IPS DF 19.7 (cell line): Measurements from ENCODE around the gene SEC63.
"Not testable (repeated sequence)": the region's sequence is repeated elsewhere in the genome, so short reads cannot be mapped to it uniquely, and the experiment has no call there.

Source experiments
- DNase-seq: peaks from one replicate; pipeline ENCODE4 v3.0.0-alpha.2; 2013; ENCODE audit warnings: low read depth, low spot score

Gene SEC63

DNA sequence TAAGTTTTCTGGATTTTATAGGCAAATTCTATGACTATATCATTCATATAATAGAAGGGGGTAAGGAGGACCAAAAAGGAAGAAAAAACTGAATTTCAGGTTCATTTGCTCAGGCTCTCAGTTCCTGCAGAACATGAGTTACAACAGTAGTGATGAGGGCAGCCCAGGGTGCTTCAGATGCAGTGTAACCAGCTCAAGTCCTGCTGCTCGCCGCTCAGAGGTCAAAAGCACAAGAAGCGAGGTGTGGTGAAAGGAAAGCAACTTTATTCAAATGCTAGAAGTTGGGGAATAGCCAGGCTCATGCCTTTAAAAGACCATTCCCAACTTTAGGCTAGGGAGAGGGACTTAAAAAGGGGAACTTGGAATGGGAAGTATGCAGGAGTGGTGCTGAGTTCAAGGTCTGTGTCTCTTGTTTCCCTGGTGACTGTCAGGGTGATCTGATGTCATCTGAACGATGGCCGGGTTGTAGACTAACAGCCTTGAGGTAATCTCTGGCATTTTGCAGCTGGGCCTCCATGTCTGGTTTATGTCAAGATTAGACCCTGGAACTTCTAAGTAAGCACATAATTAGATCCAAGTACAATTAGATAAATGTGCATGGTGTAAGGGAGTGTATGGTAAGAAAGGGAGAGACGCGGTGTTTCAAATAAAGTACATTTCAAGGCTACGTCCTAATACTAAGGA, 14.5 kb upstream of the SEC63 start:
- no peak for DNase-seq

DNA sequence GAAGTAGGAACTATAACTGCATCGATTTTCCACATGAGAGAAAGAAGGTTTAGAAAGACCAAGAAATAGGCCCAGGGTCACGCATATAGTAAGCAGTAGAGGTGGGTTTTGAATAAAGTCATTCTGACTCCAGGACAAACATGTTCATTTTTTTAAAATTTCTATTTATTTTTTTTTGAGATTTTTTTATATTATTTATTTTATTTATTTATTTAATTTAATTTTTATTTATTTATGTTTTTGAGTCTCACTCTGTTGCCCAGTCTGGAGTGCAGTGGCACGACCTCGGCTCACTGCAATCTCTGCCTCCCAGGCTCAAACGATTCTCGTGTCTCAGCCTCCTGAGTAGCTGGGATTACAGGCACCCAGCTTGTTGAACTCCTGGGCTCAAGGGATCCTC, 13.2 kb upstream of the SEC63 start:
- no peak for DNase-seq

DNA sequence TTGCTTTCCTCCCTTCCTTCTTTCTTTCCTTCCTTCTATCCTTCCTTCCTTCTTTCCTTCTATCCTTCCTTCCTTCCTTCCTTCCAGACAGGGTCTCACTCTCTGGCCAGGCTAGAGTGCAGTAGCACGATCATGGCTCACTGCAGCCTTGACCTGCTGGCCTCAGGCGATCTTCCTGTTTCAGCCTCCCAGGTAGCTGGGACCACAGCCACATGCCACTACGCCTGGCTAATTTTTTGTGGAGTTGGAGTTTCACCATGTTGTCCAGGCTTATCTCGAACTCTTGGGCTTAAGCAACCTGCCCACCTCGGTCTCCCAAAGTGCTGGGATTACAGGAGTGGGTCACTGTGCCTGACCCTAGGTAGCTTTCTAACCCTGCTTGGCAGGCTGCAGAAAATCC, 12.2 kb upstream of the SEC63 start:
- no peak for DNase-seq

DNA sequence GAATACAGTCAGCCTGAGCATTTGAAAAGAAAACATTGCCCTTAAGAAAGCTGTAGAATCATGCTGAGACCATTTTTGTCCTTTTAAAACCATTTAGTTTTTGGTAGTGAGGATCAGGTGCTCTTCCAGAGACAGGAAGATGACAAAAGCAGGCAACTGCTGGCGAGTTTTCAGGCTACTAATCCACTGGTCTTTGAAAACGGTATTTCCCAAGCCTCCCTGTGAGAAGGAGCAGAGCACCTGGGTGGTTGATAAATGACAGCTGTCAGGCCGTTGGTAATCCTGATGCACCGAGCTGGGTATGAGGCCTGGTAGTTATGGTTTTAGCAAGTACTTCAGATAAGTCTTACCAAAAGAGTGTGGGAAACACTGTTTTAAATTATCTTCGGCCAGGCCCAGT, 10.1 kb upstream of the SEC63 start:
- no peak for DNase-seq

DNA sequence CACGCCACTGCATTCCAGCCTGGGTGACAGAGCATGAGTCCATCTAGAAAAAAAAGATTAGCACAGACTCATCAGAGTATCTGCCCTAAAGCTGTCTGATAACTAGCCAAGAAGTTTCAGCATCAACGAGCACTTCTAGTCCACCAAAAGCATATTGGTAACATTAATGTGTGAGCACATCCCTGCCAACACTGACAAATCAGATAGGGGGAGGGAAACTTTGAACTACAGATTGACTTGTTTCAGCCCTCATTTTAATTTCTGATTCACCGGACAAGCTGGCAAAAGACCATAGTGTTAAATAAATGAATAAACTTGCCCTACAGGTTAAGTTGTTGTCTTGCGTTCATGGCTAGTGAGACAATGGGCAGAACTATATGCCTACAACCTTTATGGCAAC, 7.7 kb upstream of the SEC63 start:
- no peak for DNase-seq

DNA sequence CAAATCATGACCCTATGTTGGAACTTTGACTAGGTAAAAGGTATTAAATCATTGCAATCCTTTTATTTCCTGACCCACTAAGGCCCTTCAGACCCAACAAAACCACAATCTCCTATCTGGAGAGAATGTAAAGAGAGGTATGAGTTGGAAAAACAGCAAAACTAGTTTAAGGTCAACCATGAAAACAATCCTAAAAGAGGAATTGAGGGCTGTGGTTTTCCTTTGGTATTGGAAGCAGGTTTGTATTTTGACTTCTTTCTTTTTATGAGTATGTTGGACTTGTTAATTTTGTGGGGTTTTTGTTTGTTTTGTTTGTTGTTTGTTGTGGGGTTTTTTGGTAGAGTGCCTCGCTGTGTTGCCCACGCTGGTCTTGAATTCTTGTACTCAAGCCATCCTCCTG, 4.7 kb upstream of the SEC63 start:
- no peak for DNase-seq

DNA sequence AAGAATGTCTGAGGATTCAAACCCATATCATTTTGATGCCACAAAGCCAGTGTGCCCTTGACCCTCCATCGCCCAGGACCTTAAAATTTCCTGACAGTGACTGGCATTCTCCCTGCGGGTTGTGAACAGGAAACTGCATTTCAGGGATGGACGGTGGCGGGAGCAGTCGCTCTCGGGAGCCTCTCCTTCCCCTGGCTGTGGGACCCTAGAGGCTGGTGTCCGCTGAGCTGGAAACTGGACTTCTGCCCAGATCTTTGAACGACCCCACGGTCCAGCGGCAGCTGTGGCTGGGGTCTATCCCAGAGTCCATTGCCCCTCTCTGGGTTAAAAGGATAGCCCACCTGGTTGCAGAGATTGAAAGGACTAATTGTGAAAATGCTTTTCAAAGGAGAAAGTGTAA, 1.4 kb upstream of the SEC63 start:
- DNase-seq = no peak

DNA sequence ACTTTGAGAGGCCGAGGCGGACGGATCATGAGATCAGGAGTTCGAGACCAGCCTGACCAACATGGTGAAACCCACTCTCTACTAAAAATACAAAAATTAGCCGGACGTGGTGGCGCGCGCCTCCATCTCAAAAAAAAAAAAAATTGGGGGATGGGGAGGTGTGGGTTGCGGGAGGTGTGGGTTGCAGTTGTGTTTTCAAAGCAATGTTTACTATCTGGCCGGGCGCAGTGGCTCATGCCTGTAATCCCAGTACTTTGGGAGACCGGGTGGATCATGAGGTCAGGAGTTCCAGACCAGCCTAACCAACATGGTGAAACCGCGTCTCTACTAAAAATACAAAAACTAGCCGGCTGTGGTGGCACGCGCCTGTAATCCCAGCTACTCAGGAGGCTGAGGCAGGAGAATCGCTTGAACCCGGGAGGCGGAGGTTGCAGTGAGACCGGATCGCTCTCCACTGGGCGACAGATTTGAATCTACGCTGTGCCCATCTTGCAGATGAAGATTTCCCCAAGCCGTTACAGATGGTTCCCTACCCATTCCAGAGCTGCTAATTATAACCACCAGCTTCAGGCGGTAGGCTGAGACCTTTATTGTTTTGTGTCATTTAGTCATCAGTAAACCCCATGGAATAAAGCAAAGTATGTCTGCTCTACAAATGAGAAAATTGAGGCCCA, 818 bp upstream of the SEC63 start:
- DNase-seq = not testable (repeated sequence)

DNA sequence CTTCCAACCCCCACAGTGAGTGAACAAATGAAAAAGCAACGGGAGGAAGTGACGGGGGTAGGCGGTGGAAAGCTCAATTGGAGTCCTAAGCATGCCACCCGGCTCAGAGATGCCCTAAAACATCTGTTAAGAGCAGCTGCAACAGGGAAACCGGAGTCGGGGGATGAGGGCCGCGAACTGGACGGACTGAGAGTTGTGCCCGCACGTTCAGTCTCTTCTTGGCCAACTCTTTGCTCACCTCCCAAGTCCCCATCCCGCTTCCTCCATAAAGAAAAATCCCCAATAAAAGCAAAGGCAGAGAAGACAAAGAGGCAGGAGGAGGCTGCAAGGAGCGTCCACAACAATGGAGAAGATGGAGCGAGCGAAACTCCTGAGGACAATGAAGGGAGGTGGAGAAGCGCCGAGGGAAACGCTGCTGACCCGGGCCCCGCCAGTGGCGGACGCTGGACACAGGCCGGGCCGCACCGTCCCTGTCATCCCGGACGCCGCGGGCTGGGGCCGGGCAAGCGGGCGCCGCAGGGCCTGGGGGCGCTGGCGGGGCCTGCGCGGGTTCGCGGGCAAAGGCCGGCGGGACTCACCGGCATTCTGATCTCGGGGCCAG, 600 bp downstream of the SEC63 start:
- no peak for DNase-seq

DNA sequence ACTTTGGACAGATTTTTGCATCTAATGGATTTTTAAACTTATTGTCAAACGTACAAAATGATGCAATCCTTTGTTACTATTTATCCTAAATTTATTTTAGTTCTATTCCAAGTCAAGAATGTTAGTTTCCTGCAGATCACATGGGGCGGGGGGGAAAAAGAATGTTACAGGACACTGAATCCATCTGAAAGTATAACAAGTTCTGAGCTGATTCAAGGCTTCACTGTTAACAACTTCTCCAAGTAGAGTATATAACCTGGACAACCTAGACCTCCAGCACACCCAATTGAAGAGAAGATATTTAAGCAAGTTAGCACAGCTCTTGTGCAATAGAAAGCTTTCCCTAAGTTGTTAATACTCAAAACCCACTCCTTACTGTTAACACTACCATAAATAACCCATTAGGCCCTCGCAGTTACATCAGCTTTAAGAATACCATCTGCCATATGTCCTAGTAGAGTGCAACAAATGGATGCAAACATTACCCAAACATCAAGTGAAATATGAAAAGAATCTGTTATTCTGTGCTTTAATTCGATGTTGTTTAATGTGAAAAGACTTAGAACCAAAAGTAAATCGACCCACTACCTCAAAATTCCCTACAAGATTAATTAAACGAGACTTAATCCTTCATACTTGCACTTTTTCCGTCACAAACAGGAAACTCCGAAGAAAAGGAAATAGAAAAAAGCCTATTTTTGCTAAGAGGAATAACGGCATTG, 1.3 kb downstream of the SEC63 start:
- DNase-seq = no peak

DNA sequence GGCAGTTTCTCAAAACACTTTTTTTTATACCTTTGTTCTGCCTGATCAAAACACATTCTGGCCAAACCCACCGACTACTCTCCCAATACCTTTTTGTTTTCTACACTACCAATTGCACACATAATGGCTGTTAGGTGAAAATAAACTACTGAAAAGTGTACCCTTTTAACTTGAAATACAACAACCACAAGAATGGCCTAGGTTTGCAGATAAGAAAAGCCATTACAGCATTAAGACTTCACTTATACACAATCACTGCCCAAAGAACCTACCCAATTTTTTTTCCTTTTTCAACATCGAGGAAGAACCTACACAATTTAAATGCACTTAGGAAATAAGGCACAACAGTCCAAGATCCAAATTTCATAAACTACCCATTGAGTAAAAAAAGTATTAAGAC, 1.8 kb downstream of the SEC63 start:
- no peak for DNase-seq

DNA sequence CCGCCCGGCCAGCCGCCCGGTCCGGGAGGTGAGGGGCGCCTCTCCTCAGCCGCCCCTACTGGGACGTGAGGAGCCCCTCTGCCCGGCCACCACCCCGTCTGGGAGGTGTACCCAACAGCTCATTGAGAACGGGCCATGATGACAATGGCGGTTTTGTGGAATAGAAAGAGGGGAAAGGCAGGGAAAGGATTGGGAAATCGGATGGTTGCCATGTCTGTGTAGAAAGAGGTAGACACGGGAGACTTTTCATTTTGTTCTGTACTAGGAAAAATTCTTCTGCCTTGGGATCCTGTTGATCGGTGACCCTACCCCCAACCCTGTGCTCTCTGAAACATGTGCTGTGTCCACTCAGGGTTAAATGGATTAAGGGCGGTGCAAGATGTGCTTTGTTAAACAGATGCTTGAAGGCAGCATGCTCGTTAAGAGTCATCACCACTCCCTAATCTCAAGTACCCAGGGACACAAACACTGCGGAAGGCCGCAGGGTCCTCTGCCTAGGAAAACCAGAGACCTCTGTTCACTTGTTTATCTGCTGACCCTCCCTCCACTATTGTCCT, 4.1 kb downstream of the SEC63 start:
- DNase-seq = not testable (repeated sequence)

DNA sequence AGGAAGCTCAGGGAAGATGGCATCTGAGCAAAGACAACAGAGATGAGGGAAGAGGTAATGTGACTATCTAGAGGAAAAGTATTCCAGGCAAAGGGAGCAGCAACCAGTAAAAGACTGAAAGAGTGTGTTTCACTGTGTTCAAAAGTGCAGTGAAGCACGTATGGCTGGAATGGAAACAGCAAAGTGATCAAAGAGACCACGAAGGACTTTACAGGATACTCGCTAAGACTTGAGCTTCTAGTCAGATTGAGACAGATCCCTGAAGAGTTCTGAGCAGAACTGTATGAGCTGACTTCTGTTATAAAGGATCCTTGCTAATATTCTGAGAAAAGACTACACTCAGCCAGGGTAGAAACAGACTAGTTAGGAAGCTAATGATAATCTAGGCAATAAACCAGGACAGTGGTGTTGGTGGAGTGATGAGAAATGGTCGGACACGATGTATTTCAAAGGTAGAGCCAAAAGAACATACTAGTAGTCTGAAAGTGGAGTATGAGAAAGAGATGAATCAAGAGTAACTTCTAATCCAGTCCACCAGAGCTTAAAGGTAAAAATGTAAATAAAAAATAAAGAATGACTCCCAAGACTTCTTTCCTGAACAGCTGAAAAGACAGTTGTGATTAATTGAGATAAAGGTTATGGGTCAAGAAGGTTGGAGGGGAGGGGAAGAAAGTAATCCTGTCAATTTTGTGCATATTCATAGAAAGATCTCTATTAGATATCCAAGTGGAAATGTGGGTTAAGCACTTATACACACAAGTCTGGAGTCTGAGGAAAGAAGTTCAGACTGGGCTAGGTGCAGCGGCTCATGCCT, 14.2 kb downstream of the SEC63 start:
- no peak for DNase-seq

DNA sequence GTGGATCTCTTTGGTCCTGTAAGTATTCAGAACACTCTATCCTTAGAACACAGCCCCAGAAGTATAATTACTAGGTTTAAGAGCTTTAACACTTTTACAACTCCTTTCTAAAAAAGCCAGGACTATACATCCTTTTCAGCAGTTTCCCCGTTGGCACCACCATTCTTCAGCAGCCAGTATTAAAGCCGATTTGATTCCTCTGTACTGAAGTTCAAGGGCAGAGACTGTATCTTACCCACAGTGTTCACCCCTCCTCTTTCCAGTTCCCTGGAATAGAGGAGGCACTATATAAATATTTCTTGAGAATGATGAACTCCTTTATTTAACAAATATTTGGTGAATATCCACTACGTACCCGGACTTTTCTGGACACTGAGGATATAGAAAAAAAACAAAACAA, 15.9 kb downstream of the SEC63 start:
- no peak for DNase-seq

DNA sequence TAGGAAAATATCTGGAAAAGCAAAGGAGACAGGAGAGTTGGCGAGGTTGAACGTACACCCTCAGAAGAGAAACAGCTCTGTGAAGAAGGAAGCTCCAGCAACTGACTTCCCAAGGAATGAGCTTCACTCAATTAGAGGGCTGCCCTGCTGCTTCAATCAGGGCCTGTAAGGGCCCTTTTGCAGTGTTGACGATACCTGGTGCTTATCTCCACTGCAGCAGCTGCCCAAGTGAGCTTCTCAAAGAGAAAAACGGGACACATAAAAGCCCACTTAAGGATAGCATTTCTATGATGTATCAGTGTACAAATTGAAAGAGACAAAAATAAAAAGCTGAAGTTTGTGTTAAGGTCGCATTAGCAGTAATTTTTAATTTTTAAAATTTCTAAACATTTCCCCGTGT, 16.4 kb downstream of the SEC63 start:
- no peak for DNase-seq

DNA sequence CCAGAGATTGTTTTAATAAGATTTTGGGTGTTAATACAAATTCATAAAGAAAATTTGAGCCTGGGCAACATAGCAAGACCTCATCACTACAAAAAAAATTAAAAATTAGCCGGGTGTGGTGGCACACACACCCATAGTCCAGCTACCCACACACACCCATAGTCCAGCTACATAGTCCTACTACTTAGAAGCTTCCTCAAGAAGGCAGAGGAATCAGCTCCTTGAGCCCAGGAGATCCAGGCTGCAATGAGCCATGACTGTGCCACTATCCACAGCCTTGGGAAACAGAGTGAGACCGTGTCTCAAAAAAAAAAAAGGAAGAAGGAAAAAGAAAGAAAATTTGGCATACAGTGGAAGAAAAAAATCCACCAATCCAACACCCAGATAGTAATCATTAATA, 16.8 kb downstream of the SEC63 start:
- no peak for DNase-seq

DNA sequence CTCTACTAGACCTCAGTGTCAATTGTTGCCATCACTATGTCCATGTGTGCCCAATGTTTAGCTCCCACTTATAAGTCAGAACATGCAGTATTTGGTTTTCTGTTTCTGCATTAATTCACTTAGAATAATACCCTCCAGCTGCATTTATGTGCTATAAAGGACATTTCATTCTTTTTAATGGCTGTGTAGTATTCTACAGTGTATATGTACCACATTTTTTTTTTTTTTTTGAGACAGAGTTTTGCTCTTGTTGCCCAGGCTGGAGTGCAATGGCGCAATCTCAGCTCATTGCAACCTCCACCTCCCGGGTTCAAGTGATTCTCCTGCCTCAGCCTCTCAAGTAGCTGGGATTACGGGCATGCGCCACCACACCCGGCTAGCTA, 21.1 kb downstream of the SEC63 start:
- not testable (repeated sequence) for DNase-seq

DNA sequence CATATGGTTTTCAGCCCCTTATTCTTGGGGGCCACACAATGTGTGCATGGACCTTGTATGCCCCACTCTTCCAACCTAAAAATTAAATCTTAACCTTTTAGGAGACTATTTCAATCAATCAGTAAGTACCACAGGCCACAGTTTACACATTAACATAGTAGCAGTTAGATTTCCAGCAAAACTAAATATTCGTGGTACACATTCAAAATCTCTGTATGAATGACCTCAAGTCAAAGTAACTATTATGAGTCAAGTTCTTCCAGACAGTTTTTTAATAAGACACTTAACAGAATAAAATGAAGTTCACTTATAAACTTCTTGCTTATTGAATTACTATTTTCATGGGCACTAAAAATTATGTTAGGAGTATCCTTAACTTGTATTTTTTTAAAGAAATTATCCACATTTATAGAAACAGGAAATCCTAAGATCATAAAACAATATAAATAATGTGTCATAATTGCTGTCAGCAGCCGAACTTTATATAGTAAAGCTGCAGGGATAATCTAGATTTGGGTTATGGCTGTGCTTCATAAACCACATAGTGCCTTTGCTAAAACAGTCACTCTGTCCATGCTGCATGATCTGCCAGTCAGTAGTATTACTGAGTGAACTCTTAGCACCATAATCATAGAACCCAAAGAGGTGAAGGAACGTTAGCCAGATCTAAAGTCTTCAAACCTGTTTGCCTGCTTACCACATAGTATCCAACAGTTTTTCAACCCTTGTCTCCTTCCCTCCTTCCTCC, 21.7 kb downstream of the SEC63 start:
- no peak for DNase-seq

DNA sequence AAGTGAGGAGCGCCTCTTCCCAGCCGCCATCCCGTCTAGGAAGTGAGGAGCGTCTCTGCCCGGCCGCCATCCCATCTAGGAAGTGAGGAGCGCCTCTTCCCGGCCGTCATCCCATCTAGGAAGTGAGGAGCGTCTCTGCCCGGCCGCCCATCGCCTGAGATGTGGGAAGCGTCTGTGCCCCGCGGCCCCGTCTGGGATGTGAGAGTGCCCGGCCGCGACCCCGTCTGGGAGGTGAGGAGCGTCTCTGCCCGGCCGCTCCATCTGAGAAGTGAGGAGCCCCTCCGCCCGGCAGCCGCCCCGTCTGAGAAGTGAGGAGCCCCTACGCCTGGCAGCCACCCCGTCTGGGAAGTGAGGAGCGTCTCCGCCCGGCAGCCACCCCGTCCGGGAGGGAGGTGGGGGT, 23.8 kb downstream of the SEC63 start:
- DNase-seq = not testable (repeated sequence)

DNA sequence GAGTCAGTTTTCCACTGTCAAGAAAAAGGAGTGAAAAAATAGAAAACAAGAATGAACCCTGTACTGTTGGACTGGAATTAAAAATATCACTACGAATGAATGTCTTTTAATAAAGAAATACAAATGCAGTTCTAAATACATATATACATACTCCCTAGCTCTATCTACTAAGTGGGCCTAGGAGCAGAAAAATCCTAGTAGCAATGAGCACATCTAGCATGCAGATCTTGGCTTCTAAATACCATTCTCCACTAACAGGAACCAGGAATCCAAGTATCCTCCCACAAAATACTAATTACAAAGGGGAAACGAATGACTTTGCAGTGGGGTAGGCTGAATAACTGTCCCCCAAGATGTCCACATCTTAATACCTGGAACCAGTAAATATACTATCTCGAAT, 25.4 kb downstream of the SEC63 start:
- no peak for DNase-seq

DNA sequence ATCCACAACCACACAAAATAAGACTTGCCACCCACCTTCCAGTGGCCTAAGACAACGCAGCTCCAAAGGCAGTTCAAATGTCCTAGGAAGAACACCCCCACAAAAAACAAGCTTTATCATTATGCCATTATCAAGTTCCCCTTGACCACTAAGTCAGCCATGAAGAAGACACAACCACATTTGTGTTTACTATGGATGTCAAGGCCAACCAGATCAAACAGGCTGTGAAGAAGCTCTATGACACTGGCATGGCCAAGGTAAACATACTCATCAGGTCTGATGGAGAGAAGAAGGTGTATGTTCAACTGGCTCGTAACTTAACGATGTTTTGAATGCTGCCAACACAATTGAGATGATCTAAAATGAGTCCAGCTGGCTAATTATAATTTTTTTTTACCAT, 26.1 kb downstream of the SEC63 start:
- no peak for DNase-seq
